ENCODE measurements around the gene LTBR. TPM values are rescaled to one million over a fixed set of nuclear protein-coding genes. Genes with fewer than 3 reads are reported as not detected.
A peak's percentile ranks its signal among the peaks of the same experiment; 100 is the strongest.

The LTBR gene
- total and polyA plus RNA-seq, 2 donors (not counting 3 experiments of a cell fraction or from before 2014, with no cell fraction given) = 70.7 to 102 TPM

GRCh38 chr12:6372403-6373003, 11.5 kb upstream of the LTBR start:
- dilution Hi-C loops (cut with MboI; ENCODE audit: extremely low pct_ligation_motif_present, low sequenced_read_pairs) (no loop called here), intact Hi-C loops (cut with micrococcal nuclease) (loop anchor here (1.0 kb wide), 1 partner anchor 36 kb away; no protein-coding TSS in a partner anchor)
- FAIRE-seq = peak; percentile 97
- H3K4me1 ChIP-seq (ENCODE audit: control insufficient read depth, extremely low read depth, insufficient read depth, low read length) = peaks cover 36% of the 10 kb centered on the region
- POLR2A ChIA-PET = interaction anchor here (0.5 kb wide), 1 partner anchor 19 kb away, joined by 4 read pairs; no protein-coding TSS in a partner anchor
- no peak for TF ChIP-seq MYC (IDR thresholded peaks at IDR 0.05; ENCODE audit: low read depth, low read length)
- TF ChIP-seq MAX (IDR thresholded peaks at IDR 0.05; ENCODE audit: insufficient read depth, insufficient read length) = no peak
- peak; percentile 50 for TF ChIP-seq JUN (IDR thresholded peaks at IDR 0.05; ENCODE audit: borderline replicate concordance, insufficient read depth, insufficient read length, low read depth)
- no peak for TF ChIP-seq POLR2AphosphoS5 (IDR thresholded peaks at IDR 0.05; ENCODE audit: insufficient read depth, low read depth, low read length)
- TF ChIP-seq FOS (IDR thresholded peaks at IDR 0.05; ENCODE audit: borderline replicate concordance, insufficient read depth, low read length) = peak; percentile 90
- H3K9me1 ChIP-seq (replicated peaks; ENCODE audit: control insufficient read depth, extremely low read depth, insufficient read depth, low read length) = no peaks in the 10 kb centered on the region
- CTCF ChIA-PET = interaction anchor here (0.6 to 5.9 kb wide), 5 partner anchors 27 to 93 kb away, joined by 3 to 30 read pairs (median 4); no protein-coding TSS in a partner anchor
- no peaks in the 10 kb centered on the region for H3K9me3 ChIP-seq (replicated peaks; ENCODE audit: control insufficient read depth, insufficient read depth, low read length)
- no peaks in the 10 kb centered on the region for H4K20me1 ChIP-seq (replicated peaks; ENCODE audit: control insufficient read depth, extremely low read depth, insufficient read depth, low read length)
- peak overlapping the region; percentile 74 for H2AFZ ChIP-seq (ENCODE audit: low read depth, low read length)
- H3K36me3 ChIP-seq (ENCODE audit: control insufficient read depth in 2 of 2, extremely low read depth in 1 of 2, insufficient read depth in 2 of 2, low read length in 2 of 2) = no peaks in the 10 kb centered on the region
- no peaks in the 10 kb centered on the region for H3K27me3 ChIP-seq (ENCODE audit: control insufficient read depth in 2 of 2, insufficient read depth in 2 of 2, low read length in 2 of 2)
- BruUV-seq (replicated peaks) = no TSS peak
- H3K9ac ChIP-seq (replicated peaks; ENCODE audit: extremely low read depth, insufficient read depth, low read length) = peak overlapping the region; percentile 58
- peak; percentile 58 for DNase-seq (ENCODE audit: low read depth, low spot score)
- no peaks in the 10 kb centered on the region for H3K79me2 ChIP-seq (ENCODE audit: control insufficient read depth, insufficient read depth, low read length)
- peak overlapping the region; percentile 4 for H3K4me2 ChIP-seq (ENCODE audit: insufficient read depth, low read length)
- H3K4me3 ChIP-seq (replicated peaks in 1 of 3; ENCODE audit: insufficient read depth in 1 of 3, low read depth in 1 of 3, low read length in 3 of 3) = no peak overlapping the region
- H3K27ac ChIP-seq (ENCODE audit: insufficient read depth, low read depth, low read length) = peak overlapping the region; percentile 54

Measured in endothelial cell of umbilical vein (primary cell).